ENCODE measurements around the gene INSR.

Gene INSR

DNA sequence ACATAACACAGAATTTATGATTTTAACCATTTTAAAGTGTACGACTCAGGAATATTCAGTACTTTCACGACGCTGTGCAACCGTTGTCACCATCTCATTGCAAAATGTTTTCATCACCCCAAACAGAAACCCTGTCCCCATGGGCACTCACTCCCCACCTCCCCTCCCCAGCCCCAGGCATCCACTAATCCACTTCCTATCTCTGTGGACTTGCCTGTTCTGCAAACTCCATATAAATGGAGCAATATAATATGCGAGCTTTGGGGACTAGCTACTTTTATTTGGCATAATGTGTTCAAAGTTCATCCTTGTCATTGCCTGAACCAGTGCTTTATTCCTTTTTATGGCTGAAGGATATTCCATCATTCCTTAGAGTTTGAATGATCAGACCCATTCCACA, 7.3 kb upstream of the INSR start:
- DNase-seq: no peak
- in situ Hi-C loops (cut with MboI; ENCODE audit: low pct_unique_long_range_greater_than_20kb, low sequenced_read_pairs): no loop called here

GRCh38 chr19:7297742-7298141, 3.5 kb upstream of the INSR start:
- in situ Hi-C loops (cut with MboI; ENCODE audit: low pct_unique_long_range_greater_than_20kb, low sequenced_read_pairs): no loop called here
- no peak for DNase-seq

DNA sequence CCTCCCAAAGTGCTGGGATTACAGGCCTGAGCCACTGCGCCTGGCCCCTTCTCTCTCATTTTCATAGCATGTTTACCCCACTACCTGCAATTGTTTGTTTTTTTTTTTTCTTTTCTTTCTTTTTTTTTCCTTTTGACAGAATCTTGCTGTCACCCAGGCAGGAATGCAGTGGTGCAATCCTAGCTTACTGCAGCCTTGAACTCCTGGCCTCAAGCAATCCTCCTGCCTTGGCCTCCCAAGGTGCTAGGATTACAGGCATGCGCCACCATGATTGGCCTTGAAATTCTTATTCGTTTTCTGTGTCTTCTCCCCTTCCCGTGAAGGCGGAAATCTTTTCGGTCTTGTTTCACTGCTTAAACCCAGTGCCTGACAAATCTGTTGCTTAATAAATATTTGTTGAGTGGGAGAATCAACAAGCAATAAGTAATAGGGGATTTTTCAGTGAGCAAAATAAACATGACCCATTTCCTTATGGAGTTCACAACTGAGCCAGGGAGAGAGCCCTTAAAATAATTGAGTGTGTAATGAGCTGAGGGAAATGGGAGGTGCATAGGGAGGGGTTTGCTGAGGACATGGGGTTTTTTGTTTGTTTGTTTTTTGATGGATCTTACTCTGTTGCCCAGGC, 1.8 kb upstream of the INSR start:
- in situ Hi-C loops (cut with MboI; ENCODE audit: low pct_unique_long_range_greater_than_20kb, low sequenced_read_pairs): no loop called here
- DNase-seq: no peak

GRCh38 chr19:7294558-7295212, 471 bp upstream of the INSR start:
- in situ Hi-C loops (cut with MboI; ENCODE audit: low pct_unique_long_range_greater_than_20kb, low sequenced_read_pairs): no loop called here
- DNase-seq: peak; percentile 59

DNA sequence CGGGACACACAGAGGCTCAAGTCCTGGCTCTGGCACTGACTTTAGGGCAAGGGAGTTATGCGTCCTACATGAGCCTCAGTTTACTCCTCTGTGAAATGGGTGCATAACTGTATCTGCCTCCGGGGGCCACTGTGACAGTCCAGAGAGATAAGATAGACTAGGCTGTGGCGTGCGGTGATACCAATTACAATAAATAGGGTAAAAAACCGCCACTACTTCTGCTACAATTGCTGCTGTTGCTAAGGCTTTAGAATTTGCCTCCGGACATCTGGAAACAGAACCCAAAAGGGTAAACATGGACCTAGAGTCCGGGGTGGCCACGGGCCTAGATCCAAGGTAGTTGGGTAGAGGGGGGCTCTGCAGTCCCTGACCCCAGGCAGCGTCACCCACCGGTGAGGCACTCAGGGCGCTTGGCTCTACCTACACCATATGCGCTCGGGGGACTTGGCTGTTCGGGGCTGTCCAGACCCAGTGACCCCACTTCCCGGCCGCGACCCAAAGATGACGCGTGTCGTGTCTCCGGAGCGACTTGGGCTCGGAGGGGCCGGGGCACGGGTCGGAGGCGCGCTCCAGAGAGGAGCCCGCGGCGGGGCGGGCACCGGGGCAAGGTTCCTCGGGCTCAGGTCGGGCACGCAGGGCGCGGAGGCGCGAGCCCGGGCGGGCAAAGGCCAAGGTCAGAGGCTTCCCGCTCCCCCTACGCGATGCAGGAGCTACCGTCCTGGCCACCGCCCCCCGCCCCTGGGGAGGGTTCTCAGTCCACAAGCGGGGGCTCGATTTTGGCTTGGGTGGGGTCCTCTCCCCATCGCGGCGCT, 1.1 kb downstream of the INSR start:
- in situ Hi-C loops (cut with MboI; ENCODE audit: low pct_unique_long_range_greater_than_20kb, low sequenced_read_pairs): no loop called here
- DNase-seq: peak; percentile 20

GRCh38 chr19:7292352-7292949, 1.8 kb downstream of the INSR start:
- in situ Hi-C loops (cut with MboI; ENCODE audit: low pct_unique_long_range_greater_than_20kb, low sequenced_read_pairs): no loop called here
- DNase-seq: no peak

GRCh38 chr19:7288977-7289376, 5.2 kb downstream of the INSR start:
- in situ Hi-C loops (cut with MboI; ENCODE audit: low pct_unique_long_range_greater_than_20kb, low sequenced_read_pairs): no loop called here
- DNase-seq: no peak

DNA sequence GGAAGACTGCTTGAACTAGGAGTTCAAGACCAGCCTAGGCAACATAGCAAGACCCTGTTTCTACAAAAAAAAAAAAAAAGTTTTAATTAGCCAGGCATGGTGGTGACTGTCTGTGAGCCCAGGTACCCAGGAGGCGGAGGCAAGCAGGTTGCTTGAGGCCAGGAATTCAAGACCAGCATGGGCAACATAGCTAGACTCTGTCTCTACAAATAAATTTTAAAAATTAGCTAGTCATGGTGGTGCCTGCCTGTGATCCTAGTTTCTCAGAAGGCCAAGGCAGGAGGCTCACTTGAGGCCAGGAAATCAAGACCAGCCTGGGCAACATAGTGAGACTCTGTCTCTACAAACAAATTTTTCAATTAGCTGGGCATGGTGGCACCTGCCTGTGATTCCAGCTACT, 6.1 kb downstream of the INSR start:
- in situ Hi-C loops (cut with MboI; ENCODE audit: low pct_unique_long_range_greater_than_20kb, low sequenced_read_pairs): no loop called here
- no peak for DNase-seq

GRCh38 chr19:7287722-7288121, 6.5 kb downstream of the INSR start:
- in situ Hi-C loops (cut with MboI; ENCODE audit: low pct_unique_long_range_greater_than_20kb, low sequenced_read_pairs): no loop called here
- no peak for DNase-seq

DNA sequence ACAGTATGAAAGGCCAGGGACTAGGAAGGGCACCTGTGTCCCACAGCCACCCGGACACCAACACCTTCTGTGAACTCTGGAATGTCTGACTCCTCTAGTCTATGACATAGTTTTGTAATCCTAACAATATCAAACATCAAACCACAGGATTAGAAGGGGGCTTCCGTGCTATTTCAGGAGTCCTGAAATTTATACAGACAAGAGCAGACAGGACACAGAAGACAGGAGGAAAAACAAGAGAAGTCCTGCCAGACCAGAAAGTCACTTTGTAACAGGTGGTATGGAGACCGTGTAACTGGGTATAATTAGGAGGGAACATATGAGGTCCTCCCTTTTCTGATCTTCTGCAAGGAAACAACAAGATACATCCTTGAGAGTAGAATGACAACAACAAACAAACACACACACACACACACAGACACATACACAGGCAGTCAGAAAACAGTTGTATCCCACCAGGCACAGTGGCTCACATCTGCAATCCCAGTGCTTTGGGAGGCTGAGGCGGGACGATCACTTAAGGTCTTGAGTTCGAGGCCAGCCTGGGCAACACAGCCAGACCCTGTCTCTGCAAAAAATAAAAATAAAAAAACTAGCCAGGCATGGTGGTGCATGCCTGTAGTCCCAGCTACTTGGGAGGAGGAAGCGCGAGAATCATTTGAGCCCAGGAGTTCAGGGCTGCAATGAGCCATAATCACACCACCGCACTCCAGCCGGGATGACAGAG, 13.1 kb downstream of the INSR start:
- no peak for DNase-seq
- in situ Hi-C loops (cut with MboI; ENCODE audit: low pct_unique_long_range_greater_than_20kb, low sequenced_read_pairs): no loop called here

GRCh38 chr19:7272856-7273578, 21.2 kb downstream of the INSR start:
- in situ Hi-C loops (cut with MboI; ENCODE audit: low pct_unique_long_range_greater_than_20kb, low sequenced_read_pairs): no loop called here
- DNase-seq: peak; percentile 42

DNA sequence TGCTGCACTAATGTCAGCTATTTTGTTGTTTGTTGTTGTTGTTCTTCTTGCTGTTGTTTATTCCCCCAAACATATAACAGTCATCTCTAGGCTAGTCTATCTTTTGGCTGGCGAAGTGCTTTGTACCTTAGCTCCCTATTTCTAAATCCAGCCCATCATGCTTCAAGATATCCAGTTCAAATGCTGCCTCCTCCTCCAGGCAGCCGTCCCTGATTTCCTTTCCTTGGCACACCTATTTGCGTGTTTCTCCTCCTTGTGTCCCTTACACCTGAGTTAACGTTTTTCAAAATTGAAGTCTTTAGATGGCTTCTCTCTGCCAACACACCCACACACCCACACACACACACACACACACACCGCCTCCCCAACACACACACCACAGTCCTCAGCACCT, 25.5 kb downstream of the INSR start:
- DNase-seq: no peak
- in situ Hi-C loops (cut with MboI; ENCODE audit: low pct_unique_long_range_greater_than_20kb, low sequenced_read_pairs): no loop called here

DNA sequence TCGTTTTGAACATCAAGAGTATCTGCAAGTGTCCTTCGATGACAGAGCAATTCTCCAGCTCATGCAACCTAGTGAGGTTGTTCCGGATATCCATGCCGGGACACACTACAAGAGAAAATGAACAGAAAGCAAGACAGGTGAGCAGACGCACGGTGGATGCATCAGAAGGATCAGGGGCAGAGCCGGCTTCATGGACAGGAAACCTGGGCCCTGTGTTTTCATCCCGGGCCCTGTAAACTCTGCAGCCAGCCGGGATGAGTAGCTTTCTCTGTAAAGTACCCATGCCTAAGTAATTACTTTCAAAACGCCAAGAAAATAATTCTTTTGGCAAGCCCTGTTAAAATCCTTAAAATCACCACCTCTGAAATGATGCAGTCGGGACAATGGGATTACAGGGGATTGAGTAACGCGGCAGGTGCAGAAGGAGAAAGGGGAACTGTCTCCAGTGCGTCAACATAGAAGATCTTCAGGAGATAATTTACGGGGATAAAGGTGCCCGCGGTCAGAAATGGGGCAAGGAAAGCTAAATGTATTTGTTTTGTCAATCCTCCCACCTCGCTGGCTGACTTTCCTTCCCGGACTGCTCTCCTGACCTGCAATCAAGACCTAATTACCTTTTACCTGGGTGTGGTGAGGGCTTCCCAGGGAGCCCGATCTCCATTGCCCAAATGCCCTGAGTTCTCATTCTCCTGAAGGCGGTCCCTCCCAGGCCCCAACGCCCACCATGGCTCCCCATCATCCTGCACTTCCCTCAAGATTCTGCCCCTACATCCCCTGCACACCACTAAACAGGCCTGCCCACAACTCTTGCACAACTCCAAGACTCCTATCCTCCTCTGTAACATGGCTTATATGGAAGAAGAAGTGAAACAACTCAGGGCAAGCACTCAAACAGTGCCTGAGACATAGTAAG, 26.2 kb downstream of the INSR start:
- in situ Hi-C loops (cut with MboI; ENCODE audit: low pct_unique_long_range_greater_than_20kb, low sequenced_read_pairs): no loop called here
- peak; percentile 48 for DNase-seq

DNA sequence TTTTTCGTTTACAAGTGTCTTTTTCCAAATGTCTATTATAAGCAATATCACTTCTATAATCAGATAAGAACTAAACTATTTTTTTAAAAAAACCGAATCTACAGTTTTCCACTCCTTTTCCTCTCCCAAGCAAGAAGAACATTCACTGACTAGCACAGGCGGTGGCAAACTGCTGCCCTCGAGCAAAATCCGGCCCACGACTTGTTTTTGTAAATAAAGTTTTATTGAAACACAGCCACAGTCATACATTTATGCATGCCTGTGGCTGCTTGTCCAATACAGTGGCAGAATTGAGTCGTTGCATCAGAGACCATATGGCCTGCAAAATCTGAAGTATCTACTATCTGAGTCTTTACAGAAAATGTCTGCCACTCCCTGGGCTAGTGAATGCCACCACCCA, 27.4 kb downstream of the INSR start:
- DNase-seq: no peak
- in situ Hi-C loops (cut with MboI; ENCODE audit: low pct_unique_long_range_greater_than_20kb, low sequenced_read_pairs): no loop called here

GRCh38 chr19:7265963-7266362, 28.3 kb downstream of the INSR start:
- in situ Hi-C loops (cut with MboI; ENCODE audit: low pct_unique_long_range_greater_than_20kb, low sequenced_read_pairs): no loop called here
- no peak for DNase-seq

DNA sequence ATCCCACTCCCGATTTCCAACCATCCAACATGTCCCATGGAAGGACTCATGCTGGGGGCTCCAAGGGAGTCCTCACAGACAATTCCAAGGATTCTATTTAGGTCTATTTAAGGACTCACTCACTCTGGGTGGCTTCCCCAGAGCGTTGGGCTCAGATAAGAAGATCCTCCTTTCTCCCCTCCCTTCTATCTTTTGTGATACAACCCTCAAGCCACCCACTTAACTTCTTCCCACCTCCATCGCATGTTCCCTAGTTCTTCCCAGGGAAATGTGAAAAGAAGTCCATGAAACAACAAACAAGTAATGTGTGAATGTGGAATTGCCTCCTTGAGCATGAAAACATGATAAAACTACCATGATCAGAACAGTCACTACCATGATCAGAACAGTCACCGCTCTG, 29.4 kb downstream of the INSR start:
- in situ Hi-C loops (cut with MboI; ENCODE audit: low pct_unique_long_range_greater_than_20kb, low sequenced_read_pairs): no loop called here
- DNase-seq: no peak

- DNase-seq: no peak
- in situ Hi-C loops (cut with MboI; ENCODE audit: low pct_unique_long_range_greater_than_20kb, low sequenced_read_pairs): no loop called here
Measured at GRCh38 chr19:7263521-7263920, 30.7 kb downstream of the INSR start.

DNA sequence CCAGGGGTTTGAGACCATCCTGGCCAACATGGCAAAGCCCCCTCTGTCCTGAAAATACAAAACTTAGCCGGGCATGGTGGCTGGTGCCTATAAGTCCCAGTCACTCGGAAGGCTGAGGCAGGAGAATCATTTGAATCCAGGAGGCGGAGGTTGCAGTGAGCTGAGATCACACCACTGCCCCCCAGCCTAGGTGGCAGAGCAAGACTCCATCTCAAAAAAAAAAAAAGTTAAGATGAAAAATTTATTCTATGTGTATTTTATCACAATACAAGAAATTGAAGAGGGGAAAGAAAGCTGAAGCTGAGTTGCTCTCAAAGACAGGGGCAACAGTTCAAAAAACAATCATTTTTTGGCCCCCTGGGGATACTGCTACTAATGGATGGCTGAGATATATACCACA, 31.1 kb downstream of the INSR start:
- DNase-seq: no peak
- in situ Hi-C loops (cut with MboI; ENCODE audit: low pct_unique_long_range_greater_than_20kb, low sequenced_read_pairs): no loop called here

Data from KBM-7 (cell line).